ENCODE results near the gene EXD3.
"Not testable (repeated sequence)": the region's sequence is repeated elsewhere in the genome, so short reads cannot be mapped to it uniquely, and the experiment has no call there.

Gene EXD3

GRCh38 chr9:137459152-137459600, 36.2 kb upstream of the EXD3 start, which contains the start of gene NSMF:
NSMF (minus strand) TSS chr9:137459334; CDS start chr9:137459102, 232 bp downstream.
- peak; percentile 78 for DNase-seq (ENCODE audit: low spot score)

DNA sequence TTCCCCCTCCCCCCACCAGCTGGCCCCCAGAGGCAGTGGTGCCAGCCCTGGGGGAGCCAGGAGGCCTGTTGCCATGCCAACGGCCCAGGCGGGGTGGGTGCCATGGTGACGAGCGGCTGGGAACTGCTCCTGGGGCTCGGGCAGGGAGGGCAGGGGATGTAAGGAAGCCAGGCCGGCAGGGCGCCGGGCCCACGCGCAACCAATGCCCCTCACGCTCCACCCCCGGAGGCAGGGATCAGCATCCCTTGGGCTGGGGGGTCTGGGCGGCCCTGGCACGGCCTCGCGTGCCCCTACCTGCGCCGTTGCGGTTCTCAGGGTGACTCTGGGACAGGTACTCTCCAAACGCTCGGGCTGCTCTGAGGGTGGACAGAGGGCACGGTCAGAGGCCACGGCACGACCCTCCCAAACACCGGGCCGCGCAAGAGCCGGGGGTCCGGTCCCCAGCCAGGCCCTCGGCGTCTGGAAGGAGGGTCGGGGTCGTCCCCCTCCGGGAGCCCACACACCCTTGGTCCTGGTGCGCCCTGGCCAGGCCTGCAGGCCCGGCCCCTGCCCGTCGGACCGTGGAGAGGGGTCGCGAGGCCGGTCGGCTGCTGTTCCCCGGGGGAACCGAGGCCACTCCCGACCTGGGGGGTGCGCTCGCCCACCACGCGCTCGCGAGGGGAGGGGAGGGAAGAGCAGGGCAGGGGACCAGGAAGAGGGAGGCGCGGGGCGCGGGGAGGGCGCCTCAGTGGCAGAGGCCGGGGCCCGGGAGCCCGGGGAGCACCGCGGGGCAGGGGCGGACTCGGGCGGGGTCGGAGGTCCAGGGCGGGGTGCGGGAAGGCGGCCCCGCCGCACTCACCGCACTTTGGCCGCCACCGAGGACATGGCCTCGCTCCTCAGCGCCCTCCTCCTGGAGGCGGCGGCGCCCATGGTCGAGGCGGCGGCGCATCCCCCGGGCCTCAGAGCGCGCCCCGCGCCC, 35.5 kb upstream of the EXD3 start:
- DNase-seq (ENCODE audit: low spot score), result peak; percentile 36

GRCh38 chr9:137457406-137458193, 34.6 kb upstream of the EXD3 start:
- no peak for DNase-seq (ENCODE audit: low spot score)

GRCh38 chr9:137456864-137457405, 34.0 kb upstream of the EXD3 start:
- no peak for DNase-seq (ENCODE audit: low spot score)

- DNase-seq (ENCODE audit: low spot score), result no peak
Measured at GRCh38 chr9:137456061-137456863, 33.3 kb upstream of the EXD3 start.

DNA sequence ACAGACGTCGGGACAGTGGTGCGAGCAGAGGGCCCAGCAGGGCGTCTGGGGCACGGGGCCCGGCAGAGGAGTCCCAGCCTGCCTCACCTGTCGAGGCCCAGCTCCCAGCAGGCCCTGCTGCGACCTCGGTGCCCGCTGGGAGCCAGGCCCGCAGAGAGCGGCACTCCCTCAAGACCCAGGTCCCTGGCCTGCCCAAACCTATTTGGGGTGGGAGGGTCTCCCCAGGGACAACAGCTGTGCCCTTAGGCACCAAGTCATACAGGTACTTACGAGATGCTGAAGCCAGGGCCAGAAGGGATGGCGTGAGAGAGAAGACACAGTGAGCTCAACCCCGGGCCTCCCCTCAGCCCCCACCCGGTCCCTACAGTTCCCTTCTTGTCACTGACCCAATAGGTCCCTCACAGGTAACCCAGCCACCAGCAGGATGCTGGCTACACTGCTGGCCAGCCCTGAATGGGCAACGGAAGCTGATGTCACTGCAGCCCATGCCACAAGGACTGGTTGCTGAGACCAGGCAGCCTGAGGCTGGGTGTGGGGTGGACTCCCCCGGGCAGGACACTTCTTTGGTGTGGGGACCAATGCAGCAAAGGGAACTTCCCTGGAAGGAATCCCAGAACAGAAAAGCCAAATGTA, 32.5 kb upstream of the EXD3 start:
- no peak for DNase-seq (ENCODE audit: low spot score)

GRCh38 chr9:137454597-137455358, 31.8 kb upstream of the EXD3 start:
- no peak for DNase-seq (ENCODE audit: low spot score)

DNA sequence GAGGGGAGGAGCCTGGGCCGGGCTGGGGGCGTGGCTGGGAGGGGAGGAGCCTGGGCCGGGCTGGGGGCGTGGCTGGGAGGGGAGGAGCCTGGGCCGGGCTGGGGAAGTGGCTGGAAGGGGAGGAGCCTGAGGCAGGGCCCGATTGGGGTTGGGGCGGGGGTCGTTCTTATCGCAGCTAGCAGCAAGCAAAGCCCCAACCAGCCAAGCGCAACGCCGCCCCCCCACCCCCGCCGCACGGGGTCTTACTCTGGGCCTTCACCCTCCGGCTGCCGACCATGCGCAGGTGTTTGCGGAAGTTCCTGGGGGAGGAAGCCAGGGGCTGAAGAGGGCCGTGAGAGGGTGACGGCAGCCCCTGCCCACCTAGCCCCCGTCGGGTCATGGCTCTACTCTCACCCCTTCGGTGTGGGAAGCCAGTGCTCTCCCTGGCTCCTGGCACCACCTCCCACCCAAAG, 31.2 kb upstream of the EXD3 start:
- no peak for DNase-seq (ENCODE audit: low spot score)

- DNase-seq (ENCODE audit: low spot score), result peak; percentile 23
Measured at GRCh38 chr9:137453643-137454081, 30.7 kb upstream of the EXD3 start.

DNA sequence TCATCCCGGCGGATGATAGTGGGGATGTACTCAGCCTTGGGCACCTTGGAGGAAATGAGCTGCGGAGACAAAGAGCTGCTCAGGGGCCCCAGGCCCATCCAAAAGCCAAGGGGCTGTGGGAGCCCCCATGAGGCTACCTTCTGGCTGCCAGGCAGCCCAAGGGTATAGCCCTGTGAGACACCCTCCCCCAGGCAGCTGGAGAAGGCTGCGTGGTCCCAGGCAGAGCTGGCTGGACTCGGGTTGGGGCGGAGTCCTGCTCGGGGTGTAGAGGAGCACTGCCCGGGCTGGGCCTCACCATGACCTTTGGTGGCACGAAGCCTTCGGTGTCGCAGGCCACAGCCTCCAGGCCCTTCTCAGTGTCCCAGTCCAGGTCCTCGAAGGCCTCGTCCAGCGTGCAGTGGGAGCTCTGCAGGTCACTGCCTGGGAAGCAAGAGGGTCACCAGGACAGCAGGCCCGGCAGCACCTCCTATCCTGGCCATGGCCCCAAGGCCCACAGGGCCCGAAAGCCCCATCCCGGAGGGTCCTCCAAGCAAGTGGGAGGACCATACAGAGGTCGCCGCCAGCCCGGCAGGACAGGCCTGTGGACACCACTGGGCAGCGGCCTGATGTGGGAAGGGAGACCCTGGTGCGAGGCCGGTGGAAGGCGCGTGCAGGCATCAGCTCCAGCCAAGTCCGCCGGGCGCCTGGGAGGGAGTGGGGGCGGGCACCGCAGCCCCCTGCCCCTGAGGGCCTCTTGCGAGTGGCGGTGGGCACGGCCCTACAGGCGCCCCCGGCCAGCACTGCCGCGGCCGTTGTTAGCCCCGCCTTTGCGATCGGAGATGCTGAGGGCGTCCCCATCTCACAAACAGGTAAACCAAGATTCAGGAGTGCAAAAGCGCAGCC, 30.0 kb upstream of the EXD3 start:
- DNase-seq (ENCODE audit: low spot score), result no peak

DNA sequence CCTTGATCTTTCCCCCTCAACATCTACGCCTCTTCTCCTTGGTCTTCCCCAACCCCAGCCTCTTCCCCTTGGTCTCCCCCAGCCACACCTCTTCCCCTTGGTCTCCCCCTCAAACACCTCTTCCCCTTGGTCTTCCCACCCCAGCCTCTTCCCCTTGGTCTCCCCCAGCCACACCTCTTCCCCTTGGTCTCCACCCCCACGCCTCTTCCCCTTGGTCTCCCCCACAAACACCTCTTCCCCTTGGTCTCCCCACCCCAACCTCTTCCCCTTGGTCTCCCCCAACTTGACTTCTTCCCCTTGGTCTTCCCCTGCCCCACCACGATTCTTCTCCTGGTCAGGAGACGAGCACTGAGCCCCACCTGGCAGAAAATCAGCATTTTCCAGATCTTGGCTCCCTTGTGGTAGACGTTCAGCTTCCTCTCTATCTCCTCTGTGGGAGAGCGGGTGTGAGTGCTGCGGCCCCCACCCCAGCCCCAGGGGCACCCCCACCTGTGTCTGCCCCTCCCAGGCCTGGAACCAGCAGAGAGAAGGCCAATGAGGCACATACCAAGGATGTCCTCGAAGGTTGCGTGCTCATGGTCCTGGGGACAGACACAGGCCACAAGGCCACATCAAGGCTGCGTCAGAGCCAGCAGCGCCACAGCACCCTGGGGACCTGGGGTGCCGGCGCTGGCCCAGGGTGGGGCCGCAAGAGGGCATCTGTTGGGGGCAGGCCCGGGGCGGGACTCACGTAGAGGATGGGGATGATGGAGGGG, 29.2 kb upstream of the EXD3 start:
- DNase-seq (ENCODE audit: low spot score), result no peak

DNA sequence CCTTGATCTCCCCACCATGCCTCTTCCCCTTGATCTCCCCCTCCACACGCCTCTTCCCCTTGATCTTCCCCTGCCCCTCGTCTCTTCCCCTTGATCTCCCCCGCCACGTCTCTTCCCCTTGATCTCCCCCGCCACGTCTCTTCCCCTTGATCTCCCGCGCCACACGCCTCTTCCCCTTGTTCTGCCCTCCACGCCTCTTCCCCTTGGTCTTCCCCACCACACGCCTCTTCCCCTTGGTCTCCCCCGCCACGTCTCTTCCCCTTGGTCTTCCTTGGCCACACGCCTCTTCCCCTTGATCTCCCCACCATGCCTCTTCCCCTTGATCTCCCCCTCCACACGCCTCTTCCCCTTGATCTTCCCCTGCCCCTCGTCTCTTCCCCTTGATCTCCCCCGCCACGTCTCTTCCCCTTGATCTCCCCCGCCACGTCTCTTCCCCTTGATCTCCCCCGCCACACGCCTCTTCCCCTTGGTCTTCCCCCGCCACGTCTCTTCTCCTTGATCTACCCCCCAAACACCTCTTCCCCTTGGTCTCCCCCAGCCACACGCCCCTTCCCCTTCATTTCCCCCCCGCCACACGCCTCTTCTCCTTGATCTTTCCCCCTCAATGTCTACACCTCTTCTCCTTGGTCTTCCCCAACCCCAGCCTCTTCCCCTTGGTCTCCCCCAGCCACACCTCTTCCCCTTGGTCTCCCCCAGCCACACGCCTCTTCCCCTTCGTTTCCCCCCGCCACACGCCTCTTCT, 28.5 kb upstream of the EXD3 start:
- DNase-seq (ENCODE audit: low spot score), result not testable (repeated sequence)

GRCh38 chr9:137450539-137451222, 27.7 kb upstream of the EXD3 start:
- not testable (repeated sequence) for DNase-seq (ENCODE audit: low spot score)

DNA sequence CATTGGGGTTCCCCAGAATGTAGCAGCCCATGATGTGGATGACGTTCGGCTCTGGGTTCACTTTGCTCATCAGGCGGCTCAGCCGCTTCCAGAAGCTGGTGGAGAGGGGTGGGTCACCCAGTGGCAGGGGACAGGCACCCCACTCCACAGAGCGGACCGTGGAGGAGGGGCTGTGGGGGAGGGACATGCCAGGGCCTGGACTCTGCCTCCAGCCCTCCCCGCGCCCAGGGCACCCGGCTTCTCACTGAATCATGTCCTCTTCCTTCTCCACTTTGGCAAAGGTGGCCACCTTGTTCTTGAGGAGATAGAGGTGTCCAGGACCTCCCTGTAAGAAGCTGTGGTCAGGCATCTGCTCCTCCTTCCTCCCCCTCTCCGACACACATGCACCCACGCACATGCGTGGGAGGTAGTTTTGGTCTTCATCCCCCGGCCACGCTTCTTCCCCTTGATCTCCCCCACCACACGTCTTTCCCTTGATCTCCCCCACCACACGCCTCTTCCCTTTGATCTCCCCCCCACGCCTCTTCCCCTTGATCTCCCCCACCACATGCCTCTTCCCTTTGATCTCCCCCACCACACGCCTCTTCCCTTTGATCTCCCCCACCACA, 27.1 kb upstream of the EXD3 start:
- no peak for DNase-seq (ENCODE audit: low spot score)

DNA sequence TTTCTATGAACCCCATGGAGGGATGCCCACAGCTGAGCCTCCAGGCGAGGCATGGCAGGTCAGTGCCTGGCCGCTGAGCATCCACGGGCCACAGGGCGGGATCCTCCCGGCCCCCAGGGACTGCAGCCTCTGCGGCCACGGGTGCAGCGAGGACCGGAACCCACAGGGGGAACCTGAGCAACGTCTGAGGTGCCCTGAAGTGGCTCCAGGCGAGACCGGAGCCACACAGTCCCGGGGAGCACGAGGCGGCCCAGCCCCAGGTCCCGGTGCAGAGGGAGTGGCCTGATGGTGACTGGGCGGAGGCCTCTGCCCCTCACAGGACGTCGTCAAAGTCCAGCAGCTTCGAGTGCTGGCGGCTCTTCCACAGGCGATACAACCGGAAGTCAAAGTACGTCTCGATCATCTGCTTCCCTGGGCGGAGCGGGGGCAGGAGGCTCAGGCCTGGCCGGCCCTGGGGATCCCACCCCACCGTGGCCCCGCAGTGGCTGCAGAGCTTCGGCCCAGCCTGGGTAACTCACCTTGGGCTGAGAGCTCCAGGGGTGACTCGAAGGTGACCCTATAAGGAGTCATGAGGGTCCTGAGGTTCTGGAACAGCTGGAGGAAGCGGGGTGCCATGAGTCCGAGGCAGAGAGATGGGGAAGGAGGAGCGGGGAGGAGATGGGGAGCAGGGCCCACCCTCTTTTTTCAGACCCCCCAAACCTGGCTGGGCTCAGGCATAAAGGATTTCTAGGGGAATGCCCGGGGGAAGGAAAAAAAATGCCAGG, 26.3 kb upstream of the EXD3 start:
- no peak for DNase-seq (ENCODE audit: low spot score)

DNA sequence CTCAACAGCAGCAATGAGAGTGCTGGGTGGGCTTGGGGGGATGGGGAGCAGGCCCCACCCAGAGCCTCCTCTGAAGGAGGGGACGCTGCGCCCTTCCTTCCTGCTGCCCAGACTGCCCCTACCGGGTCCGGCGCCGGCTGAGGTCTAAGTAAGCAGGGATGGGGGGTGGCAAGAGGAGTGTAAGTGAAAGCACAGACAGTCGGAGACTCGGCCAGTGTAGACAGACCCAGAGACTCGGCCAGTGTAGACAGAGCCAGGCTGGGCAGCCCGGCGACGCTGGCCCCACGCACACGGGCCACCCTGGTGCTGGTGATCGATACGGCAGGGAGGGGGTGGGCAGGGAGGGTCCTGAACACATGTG, 25.6 kb upstream of the EXD3 start:
- no peak for DNase-seq (ENCODE audit: low spot score)

Measured in cerebellar cortex (tissue), 1 donor.